D341Med (cell line): ENCODE data around the gene HECW1.
A peak's percentile ranks its signal among the peaks of the same experiment; 100 is the strongest.
"Not testable (repeated sequence)": the region's sequence is repeated elsewhere in the genome, so short reads cannot be mapped to it uniquely, and the experiment has no call there.

Source experiments
- DNase-seq: peaks from one replicate; pipeline ENCODE4 v3.0.0; 2012; ENCODE audit warnings: low spot score

Gene HECW1

DNA sequence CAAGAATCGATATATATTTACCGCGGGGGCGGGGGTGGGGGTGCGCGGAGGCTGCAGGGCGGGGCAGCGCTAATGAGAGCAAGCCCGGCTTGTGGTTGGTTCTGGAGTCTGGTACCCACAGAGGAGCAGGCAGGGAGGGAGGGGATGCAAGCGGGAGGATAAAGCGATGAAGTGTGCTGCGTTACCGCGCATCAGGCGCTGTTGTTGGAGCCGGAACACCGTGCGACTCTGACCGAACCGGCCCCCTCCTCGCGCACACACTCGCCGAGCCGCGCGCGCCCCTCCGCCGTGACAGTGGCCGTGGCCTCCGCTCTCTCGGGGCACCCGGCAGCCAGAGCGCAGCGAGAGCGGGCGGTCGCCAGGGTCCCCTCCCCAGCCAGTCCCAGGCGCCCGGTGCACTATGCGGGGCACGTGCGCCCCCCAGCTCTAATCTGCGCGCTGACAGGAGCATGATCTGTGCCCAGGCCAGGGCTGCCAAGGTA, at the start of gene HECW1:
HECW1 (plus strand) TSS at position 189 of the 482 bp plus-strand sequence. CDS start 131,259 bp downstream, outside the sequence.
- peak; percentile 37 for DNase-seq

DNA sequence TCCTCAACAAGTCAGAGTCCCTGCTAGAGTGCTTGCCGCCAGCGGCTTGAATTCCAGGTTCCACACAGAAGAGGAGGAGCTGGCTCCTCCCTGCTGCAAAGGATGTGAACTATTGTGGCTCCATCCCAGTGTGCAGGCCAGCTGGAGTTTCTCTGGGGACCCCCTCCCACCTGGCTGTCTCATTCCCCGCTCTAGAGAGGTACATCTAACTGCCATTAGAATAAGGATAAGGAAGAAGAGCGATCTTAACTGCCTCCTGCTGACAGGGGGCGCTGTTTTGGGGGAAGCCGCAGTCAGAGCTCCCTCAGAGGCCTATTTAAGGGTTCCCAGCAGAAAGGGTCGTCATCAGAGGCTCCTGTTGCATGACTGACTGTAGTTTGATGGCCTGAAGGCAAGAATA, 40.8 kb upstream of the HECW1 start:
- no peak for DNase-seq

DNA sequence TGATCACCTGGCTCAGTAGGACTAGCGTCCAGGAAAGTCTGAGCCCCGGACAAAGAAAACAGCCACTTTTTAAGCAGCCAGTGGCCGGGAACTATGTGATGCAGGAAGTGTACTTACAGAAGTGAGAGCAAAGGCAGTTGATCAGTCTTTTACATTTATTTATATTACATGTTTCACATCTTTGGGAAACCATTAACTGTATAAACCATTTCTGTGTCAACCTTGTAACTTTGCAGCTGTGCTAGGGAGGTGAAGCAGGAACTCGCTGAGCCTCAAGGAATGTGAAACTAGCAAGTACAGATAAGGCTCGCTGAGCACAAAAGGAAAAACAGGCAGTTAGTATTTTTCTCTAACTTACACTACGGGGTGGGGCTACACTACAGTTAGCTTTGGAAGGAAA, 39.9 kb upstream of the HECW1 start:
- no peak for DNase-seq

DNA sequence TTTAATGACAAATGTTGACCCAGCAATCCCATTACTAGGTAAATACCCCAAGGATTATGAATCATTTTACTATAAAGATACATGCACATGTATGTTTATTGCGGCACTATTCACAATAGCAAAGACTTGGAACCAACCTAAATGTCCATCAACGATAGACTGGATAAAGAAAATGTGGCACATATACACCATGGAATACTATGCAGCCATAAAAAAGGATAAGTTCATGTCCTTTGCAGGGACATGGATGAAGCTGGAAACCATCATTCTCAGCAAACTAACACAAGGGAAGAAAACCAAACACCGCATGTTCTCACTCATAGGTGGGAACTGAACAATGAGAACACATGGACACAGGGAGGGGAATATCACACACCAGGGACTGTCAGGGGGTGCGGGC, 38.6 kb upstream of the HECW1 start:
- not testable (repeated sequence) for DNase-seq

DNA sequence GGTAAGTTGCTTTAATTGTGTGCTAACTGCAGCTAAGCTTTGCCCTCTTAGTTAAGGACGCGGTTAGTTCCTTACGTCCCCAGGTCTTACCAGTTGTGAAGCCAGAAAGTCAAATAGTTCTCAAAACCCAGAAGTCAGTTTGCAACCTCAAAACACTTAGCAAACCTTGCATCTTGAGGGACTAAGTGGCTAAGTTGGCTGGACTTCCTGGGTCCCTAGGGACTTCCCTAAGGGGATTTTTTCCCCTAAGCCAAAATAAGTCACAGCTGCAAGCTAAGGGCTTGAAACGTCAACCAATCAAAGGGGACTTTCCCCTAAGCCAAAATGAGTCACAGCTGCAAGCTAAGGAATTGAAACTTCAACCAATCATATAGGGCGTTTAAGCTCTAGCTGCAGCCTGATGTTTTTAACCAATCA, 36.2 kb upstream of the HECW1 start:
- DNase-seq = no peak

DNA sequence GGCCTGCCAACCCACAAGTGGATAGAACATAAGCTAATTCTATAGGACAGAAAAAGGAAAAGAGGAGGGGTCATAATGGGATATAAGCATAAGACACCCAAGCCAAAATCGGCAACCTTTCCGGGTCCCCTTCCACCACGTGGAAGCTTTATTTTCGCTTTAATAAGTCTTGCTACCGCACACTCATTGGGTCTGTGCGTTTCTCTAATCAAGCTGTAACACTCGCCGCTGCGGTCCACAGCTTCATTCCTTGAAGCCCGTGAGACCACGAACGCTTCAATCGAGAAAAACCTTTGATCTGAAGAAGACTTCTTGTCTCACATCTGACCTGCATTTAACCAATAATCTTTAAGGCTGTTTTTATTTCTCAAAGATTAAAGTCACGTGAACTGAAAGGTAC, 35.8 kb upstream of the HECW1 start:
- DNase-seq = no peak

DNA sequence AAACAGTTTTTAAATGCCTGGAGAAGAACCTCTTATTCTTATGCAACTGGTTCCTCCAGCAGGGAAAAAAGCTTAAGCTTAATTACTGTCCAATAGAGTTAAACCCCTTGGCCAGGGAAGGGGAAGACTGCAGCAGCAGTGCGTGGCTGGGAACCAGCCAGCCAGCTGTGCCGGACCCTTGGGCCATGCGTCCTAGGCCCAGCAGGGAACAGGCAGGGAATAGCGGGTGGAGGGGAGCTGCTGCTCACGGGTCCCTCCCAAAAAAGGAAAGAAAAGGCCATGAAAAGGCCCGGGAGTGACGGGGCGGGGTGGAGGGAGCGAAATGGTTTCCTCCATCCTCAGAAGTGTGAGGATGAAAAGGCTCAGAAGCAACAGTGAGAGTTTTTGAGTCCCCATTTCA, 35.2 kb upstream of the HECW1 start:
- no peak for DNase-seq

DNA sequence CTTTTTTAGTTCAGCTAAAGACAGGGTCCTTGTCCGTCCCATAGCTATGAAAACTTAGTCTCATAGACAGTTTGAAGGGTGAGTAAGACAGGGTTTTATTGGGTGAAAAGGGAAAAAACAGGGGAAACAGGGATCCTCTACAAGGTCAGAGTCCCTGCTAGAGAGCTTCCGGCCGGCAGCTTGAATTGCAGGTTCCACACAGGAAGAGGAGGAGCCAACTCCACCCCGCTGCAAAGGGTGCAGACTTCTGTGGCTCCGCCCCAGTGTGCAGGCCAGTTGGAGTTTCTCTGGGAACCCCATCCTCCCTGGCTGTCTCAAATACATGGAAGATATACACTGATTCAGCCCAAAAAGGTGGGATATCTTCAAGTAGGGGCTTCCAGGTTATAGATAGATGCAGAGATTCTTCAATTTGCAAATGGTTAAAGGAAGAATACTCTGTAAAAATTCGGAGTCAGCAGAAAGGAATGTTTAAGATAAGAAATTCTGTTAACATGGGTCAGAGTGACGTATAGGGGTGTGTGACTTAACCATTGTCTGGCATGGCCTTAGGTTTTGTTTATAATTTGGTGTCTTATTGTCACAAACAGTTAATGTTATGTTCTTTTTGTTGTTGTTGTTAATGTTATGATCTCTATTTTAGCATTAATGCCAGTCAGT, 34.6 kb upstream of the HECW1 start:
- no peak for DNase-seq

DNA sequence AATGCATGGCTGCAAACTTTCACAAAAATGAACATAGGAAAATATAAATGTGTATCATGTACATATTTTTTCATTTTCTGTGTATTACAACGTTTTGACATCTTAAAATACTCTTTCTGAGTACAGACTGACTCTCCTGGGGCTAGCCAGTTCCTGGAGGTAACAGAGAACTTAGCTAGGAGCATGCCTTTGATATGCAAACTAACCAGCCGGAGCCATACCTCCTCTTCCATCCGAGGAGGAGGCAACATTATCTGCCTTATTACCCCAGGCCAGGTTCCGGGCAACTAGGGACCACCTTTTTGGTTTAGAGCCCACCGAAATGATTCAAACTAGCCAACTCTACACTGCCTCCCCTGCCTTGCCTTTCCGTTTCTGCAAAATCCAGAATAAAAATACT, 33.7 kb upstream of the HECW1 start:
- DNase-seq = no peak

DNA sequence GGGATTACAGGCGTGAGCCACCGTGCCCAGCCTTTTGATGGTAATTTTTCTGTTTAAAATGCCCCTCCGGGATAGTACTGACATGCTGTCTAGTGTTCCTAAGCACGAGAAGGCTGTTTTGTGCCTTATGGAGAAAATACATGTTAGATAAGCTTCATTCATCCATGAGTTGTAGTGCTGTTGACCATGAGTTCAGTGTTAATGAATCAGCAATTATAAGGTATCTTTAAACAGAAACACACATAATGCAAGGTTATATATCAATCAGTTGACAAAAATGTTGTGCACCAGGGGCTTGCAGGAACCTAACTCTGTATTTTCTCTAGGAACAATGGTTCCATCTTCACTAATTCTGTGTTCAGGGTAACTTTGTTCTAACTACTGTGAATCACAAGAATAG, 30.8 kb upstream of the HECW1 start:
- DNase-seq = no peak

DNA sequence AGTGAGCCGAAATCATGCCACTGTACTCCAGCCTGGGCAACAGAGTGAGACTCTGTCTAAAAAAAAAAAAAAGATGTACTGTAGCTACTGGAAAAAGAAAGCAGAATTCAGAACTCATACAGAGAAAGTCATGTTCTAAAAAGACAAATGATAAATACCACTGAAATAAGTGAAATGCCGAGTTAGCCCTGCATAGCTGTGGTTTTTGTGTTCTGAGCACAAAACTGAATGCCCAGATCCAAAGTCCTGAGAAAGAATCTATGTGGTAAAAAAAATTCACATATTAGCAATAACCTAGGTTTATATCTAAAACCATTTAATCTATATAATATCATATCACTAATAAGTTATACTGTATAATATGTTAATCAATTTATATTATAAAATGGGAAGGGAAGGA, 29.3 kb upstream of the HECW1 start:
- no peak for DNase-seq

DNA sequence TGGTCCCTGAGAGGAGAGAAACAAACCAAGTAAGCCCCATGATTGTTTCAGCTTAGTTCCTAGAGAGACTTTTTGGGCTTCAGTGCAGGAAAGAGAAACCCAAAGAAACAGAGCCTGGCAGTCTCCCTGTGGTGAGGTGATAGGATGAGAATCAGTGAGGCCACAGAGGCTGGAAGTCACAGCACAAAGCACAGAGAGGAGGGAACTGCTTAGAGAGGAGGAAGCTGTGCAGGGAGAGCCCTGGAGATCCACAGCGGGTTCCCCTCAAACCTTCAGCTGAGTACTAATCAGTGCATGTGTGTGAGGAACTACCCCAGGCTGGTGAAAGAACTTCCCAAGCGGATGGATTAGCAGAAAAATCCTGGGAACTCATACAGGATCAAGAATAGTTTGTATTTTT, 27.4 kb upstream of the HECW1 start:
- DNase-seq = no peak

DNA sequence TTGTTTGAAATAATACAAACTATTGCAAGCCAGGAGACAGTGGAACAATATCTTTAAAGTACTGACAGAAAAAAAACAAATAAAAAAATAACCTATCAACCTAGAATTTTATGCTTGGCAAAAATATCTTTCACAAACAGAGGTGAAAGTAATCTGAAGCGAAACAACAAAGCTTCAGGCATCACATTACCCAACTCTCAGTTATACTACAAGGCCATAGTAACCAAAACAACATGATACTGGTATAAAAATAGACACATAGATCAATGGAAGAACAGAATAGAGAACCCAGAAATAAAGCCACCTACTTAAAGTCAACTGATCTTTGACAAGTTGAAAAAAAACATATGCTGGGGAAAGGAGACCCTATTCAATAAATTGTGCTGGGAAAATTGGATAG, 26.5 kb upstream of the HECW1 start:
- DNase-seq = no peak

DNA sequence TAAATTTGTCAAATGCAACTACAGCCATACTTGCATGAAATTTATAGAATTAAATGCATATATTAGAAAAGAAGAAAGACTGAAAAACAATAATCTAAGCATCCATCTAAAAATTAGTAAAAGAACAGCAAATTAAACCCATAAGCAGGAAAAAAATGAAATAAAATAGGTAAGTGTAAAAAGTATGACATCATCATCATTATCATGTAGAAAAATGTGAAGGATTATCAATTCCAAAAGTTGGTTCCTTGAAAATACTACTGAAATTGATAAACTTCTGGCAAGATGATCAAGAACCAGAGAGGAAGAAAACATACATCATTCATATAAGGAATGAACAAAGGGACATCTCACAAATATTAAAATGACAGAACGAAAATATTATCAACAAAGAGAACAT, 19.6 kb upstream of the HECW1 start:
- no peak for DNase-seq

DNA sequence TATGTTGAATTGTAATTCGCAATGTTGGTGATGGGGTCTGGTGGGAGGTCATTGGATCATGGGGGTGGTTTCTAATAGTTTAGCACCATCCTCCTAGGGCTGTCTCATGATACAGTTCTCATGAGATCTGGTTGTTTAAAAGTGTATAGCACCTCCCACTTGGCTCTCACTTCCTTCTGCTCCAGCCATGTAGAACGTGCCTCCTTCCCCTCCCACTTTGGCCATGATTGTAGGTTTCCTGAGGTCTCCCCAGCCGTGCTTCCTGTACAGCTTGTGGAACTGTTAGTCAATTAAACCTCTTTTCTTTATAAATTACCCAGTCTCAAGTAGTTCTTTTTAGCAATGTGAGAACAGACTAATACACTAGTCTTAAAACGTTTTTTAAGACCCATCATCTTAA, 15.6 kb upstream of the HECW1 start:
- no peak for DNase-seq

DNA sequence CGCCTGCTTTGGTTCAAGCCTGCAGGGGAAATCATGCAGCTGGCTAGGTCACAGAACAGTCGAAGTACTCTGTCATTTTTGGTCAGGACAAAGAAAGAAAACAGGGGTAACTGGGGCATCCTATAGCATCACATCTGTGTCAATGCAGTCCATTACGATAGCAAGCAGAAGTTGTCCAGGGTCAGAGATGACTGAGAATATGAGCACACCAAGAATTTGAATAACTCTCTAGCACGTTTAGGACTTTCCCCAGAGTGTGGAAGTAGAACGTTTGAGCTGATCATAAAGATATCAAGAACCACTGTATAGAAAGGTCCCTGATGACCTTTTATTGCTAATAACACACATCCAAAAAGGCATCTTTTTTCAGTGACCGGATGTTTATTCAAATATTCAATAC, 12.7 kb upstream of the HECW1 start:
- DNase-seq = no peak

DNA sequence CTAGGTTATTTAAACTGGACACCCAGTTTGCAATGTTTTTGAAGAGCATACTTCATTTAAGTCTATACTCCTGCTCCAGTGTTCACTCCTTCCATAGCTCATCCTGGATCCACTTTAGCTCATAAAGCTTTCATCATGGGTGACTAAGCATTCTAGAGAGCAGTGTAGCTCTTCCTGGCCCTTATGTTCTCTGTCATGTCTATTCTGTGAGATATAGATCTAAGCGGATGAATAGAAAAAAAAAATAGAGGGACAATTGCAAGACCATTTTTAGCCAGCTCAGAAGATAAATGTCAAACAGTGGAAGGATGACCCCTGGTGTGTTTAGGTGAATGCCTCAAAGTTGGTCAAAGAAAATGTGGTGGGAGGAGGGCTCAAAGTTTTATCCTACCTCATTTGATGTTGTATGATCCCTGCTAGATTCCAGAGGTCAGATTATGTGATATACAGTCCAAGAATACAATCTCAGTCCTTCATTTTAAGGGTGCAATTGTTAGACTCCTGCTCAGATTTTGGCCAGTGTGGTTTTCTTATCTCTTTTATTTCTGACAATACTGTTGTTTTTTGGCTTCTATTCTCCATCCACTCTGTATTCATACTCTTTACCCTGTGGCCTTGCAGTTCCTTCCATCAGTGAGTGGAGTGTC, 7.5 kb upstream of the HECW1 start:
- no peak for DNase-seq

DNA sequence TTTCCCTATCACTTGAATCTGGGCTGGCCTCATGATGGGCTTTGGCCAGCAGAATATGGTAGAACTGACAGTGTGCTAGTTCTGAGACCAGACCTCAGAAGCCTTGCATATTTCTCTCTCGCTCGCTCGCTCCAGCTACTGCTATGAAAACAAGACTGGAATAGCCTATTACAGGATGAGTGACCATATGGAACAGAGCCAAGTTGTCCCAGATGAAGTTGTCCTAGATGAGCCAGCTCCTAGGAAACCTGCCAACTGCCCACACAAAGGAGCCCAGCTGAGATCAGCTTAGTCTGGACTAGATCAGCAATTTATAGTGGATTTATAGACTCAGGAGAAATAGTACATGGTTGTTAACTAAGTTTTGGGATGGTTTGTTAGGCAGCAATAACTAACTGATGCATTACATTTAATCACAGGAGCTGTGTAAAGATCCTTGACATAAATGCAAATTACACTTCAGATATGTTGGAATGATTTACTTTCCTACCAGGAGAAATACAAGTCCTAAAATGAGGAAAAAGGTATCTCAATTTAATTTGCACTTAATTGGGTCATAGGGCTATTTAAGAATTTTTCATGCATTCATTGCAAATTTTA, 6.8 kb upstream of the HECW1 start:
- DNase-seq = no peak

DNA sequence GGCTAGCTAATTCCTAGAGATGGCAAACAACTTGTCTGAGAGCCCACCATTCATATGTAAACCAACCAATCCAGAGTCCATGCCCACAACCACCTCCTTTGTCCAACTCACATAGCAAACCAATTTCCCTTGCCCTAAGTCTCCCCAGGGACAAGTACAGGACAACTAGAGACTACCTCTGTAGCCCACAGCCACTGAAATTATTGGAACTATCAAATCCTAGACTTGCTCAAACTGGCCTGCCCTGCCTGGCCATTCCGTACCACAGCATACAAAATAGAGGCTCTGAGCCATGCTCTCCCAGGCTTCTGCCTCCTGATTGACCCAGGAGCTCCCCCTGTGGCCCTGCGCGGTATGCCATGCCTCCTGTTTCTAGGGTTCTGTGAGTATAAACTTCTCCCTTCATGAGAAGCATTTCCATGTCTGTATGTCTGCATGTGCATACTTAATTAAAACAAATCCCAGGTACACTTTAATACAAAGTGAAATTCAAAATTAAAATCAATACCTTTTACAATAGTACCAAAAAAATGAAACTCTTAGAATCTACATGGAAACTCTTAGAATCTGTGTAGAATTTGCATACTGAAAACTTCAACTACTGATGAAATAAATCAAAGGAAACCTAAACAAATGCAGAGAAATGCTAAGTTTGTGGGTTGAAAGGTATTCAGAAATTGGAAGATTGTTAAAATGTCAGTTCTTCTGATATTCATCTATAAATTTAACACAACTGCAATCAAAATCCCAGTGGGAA, 4.0 kb upstream of the HECW1 start:
- peak; percentile 75 for DNase-seq

DNA sequence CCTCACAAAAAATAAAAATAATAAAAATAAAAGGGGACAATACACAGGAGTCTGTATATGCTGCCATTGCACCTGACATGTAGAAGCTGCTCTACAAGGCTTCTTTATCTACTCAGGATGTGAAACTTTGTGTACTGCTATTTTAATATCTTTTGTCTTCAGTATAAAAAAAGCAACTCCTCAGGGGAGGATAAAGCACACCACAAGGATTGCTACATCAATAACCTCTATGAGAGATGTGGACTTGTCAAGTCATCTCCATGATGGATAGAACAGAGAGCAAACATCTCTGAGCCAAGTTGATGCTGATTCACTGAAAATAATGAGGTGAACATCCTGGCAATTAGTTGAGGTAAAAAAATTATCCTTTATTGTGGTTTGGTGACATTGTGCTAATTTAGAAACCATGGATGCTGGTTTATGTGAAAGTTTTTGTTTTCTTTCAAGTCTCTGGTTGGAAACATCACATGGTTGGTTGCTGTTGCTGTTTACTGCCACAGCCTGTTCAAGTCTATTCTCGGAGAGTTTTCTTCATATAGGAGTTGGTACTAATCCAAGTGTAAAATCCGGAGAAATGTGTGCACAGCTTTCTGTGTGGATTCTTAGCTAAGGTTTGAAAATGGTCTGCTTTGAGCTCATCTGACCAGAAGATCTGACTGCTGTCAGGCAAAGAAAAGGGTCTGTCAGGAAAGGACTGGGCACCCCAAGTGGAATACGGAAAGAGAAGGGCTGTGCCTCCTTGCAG, 1.5 kb upstream of the HECW1 start:
- no peak for DNase-seq

DNA sequence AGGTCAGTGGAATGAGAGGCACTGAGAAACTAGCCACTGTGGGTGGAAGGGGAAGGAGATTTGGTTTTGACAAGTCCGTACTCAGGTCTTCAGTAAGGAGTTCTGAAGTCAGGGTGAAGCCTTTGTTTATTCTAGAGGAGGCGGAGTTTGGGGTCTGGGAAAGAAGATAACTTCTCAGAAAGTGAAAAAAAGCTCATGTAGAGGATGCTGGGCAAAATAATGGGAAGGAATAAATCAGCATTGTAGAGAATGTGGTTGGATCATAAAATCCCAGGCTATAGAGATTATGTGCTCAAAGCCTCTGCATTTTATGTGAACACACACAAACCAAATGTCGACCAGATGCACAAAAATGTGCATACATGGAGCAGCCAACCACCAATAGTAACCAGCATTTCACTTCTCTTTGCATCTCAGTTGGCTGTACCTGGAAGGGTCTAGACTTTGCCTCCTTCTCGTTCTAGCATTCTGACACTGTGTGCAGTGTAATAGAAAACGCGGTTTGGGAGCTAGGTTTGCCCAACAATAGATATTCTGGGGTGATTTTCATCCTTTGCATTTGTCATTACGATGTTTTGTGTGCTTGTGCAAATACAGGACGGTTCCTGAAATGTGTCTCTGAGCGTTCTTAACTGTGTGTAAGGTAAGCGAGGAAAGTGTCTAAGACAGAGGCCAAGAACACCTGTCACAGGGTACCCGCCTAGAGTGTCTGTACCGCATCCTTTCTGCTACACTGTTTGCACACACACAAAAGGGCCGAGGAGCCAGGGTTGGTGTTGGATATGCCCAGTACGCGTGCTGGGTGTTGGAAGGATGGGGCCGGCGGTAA, 603 bp upstream of the HECW1 start:
- DNase-seq = no peak
